HG03025 (cell line): Measurements from ENCODE around the gene SARM1.

Experiments
- ATAC-seq: cut with Tn5 transposase; IDR thresholded peaks from one replicate; pipeline ENCODE4 v1.9.1; 2021; ENCODE audit warnings: mild to moderate bottlenecking, moderate library complexity; ENCODE audit not compliant: unreplicated experiment, low FRiP score

Gene SARM1

GRCh38 chr17:28367641-28368305, 3.7 kb upstream of the SARM1 start:
- no peak for ATAC-seq

- no peak for ATAC-seq
These were observed 3.1 kb upstream of the SARM1 start for GRCh38 chr17:28368306-28368831.

- no peak for ATAC-seq
These were observed 2.4 kb upstream of the SARM1 start for GRCh38 chr17:28368915-28369683.

- no peak for ATAC-seq
These were observed 1.8 kb upstream of the SARM1 start for GRCh38 chr17:28369684-28370034.

GRCh38 chr17:28370035-28370743, 1.3 kb upstream of the SARM1 start, which contains the start of gene VTN:
Gene VTN, minus strand, starts transcription at chr17:28370307. Its CDS starts 104 bp downstream, at chr17:28370203.
- no peak for ATAC-seq

- no peak for ATAC-seq
These were observed 770 bp upstream of the SARM1 start for GRCh38 chr17:28370744-28371103.

- peak; percentile 10 for ATAC-seq
These were observed 880 bp downstream of the SARM1 start for GRCh38 chr17:28372203-28372944.

- ATAC-seq: no peak
These were observed 1.4 kb downstream of the SARM1 start for GRCh38 chr17:28372945-28373274.

GRCh38 chr17:28379814-28380801, 8.6 kb downstream of the SARM1 start:
- no peak for ATAC-seq

GRCh38 chr17:28381141-28381825, 9.8 kb downstream of the SARM1 start:
- ATAC-seq: no peak

GRCh38 chr17:28384281-28385036, 13.0 kb downstream of the SARM1 start:
- ATAC-seq: no peak

GRCh38 chr17:28385037-28385400, 13.5 kb downstream of the SARM1 start:
- ATAC-seq: no peak

GRCh38 chr17:28385406-28385805, 13.9 kb downstream of the SARM1 start:
- no peak for ATAC-seq

- ATAC-seq: no peak
These were observed 14.9 kb downstream of the SARM1 start for GRCh38 chr17:28386391-28386790.

GRCh38 chr17:28388106-28388505, 16.6 kb downstream of the SARM1 start:
- ATAC-seq: no peak

GRCh38 chr17:28390141-28390540, 18.6 kb downstream of the SARM1 start:
- no peak for ATAC-seq

GRCh38 chr17:28390563-28390962, 19.1 kb downstream of the SARM1 start:
- no peak for ATAC-seq

GRCh38 chr17:28390984-28391383, 19.5 kb downstream of the SARM1 start:
- ATAC-seq: no peak
